Placental epithelial cell (primary cell): Measurements from ENCODE around the gene RAD9B. TPM values are rescaled to one million over a fixed set of nuclear protein-coding genes. Genes with fewer than 3 reads are reported as not detected.

Experiments
- small RNA-seq: library from RNA; depleted of rRNA; stranded (forward); fragments of <200 nt; gene quantifications from one replicate; pipeline ENCODE3, GENCODE V24; 2012
- total RNA-seq: library from RNA; depleted of rRNA; stranded (reverse); fragments of >200 nt; gene quantifications from 2 replicates; pipeline ENCODE4 v1.2.3, GENCODE V29; 2012

RAD9B gene
- total RNA-seq: 0.11 and 0.39 TPM in 2 replicates

DNA sequence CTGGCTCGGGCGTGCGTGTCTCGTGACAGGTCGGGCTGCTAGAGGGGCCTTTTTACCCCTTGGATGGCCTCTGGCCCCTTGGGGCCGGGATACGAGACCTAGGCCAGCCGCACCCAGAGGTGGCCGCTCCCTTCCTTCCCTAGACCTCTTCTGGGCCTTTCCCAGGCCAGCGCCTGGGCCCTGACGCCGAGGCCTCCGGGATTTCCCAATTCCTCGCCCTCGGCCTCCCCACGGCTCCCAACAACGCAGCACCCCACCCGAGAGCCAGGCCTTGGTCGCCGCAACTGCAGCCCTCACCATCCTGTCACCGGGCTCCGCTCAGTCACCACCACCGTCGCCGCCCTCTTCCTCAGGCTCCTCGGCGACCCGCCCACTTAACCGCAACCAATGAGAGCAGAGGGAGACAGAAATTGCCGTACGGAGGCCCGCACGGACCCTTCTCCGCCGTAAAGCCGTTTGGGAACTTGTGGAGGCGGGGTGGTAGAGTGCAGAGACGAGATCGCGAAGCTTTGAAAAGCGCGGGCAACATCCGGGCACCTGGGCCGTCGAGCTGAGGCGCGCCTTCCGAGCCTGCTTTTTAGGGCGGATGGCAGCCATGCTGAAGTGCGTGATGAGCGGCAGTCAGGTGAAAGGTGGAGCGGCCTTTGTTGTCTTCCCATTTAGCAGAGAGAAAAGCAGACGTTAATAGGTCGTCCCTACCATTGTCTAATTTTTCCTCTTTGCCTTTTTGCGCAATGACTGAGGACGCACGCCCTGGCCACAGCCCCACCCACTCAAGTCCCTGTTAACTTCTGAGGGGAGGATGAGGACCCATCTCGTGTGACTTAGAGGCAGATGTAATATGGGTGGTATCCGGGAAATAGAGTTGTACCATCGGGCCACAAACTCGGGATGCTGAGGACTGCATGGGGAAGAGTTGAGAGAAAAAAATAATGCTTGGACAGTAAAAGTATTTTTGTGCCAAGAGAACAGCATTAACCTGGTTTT lies at the start of gene RAD9B, which contains the start of gene VPS29:
RAD9B (plus strand) TSS at position 580 of the 987 bp plus-strand sequence; CDS start at position 587, 7 bp downstream.
VPS29 (minus strand) TSS at position 360 of the 987 bp plus-strand sequence; CDS start at position 300, 60 bp downstream.

DNA sequence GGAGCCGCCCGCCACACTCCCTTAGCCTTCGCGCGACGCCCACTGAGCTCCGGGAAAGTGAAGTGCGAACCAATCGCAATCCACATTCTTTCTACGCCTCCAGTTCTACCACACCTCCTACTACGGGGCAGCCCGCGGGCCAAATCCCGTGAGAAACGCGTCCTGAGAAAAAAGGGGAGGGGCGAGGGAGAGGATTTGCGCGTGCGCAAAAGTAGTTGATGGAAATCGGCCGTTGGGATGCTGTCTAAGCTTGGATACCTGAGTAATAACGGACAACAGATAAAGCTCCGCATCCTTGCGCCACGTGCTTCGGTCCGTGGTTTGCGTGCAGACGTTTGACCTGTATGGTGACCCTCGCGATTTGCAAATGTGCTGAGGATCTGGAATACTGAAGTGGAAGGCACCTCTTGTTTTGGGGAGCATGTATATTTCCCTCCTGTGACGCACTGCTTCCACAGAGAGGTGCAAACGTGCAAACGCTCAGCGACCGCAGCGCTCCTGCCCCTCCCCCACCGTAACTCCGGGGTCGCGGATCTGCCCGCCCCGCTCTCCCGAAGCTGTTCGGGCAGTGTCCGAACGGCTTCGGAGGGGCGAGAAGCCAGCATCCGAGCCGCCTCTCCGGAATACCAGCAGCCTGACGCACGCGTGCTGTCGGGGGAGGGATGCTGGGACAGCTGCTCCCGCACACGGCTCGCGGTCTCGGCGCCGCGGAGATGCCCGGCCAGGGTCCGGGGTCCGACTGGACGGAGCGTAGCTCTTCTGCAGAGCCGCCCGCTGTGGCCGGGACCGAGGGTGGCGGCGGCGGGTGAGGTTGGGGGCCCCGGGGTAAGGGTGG lies 33.7 kb upstream of the RAD9B start, which contains the start of the genes FAM216A and GPN3:
FAM216A (plus strand) TSS at position 632 of the 835 bp plus-strand sequence; CDS start at position 663, 31 bp downstream.
GPN3 (minus strand) TSS at position 44 of the 835 bp plus-strand sequence. CDS start 54 bp downstream, outside the sequence.

Small RNA genes lying within 50 kb of the gene (small RNA-seq; reads per million reads assigned to genes)
- gene RF00278: not detected

Other genes with a start within 250 kb of the RAD9B start
- 99.7 and 141 TPM in 2 replicates for gene ATP2A2, start 221.1 kb upstream of the RAD9B start, total RNA-seq
- 13.3 and 26.8 TPM in 2 replicates for gene ANAPC7, start 98.6 kb upstream of the RAD9B start, total RNA-seq
- gene ARPC3, start 52.0 kb upstream of the RAD9B start, total RNA-seq: 212 and 303 TPM in 2 replicates
- gene GPN3, start 34.1 kb upstream of the RAD9B start, total RNA-seq: 10.1 and 15.7 TPM in 2 replicates
- 6.5 and 7.9 TPM in 2 replicates for gene FAM216A, start 33.5 kb upstream of the RAD9B start, total RNA-seq
- gene VPS29, start 220 bp upstream of the RAD9B start, total RNA-seq: 40.4 and 60.0 TPM in 2 replicates
- gene PPTC7, start 81.0 kb downstream of the RAD9B start, total RNA-seq: 4.3 and 8.9 TPM in 2 replicates
- 41.2 and 41.6 TPM in 2 replicates for gene TCTN1, start 111.8 kb downstream of the RAD9B start, total RNA-seq
- gene HVCN1, start 186.8 kb downstream of the RAD9B start, total RNA-seq: 2.0 and 3.4 TPM in 2 replicates
- 78.9 and 114 TPM in 2 replicates for gene PPP1CC, start 240.6 kb downstream of the RAD9B start, total RNA-seq